K562 (cell line): Measurements from ENCODE around the gene LY6G6F. TPM values are rescaled to one million over a fixed set of nuclear protein-coding genes. Genes with fewer than 3 reads are reported as not detected.

ENCODE experiments used
- ZSCAN32 ChIP-seq: fragments of 450-650 bp; formaldehyde crosslinking; IDR thresholded peaks from 2 replicates; pipeline ENCODE4 v1.4.0; 2020; ENCODE audit warnings: mild to moderate bottlenecking, moderate library complexity
- polyA plus RNA-seq, 8 experiments: library from polyadenylated mRNA; depleted of rRNA in 4 of 8; stranded (reverse) in 5 of 8; unstranded in 3 of 8; fragments of >200 nt; fragmentation: Nextera tagmentation in 2 of 8; fragmentation: Illumina TruSeq in 1 of 8; extraction: Ambion mirVana in 2 of 8; extraction: Trizol in 1 of 8; gene quantifications; 2 replicates each; pipeline versions ENCODE4 v1.2.1 to v1.2.3, GENCODE V29; 2011 to 2014; ENCODE audit warnings: inconsistent platforms in 1 of 8, missing spikeins in 1 of 8
- total RNA-seq, 7 experiments: library from RNA; depleted of rRNA in 6 of 7; stranded (reverse); fragments of >200 nt in 6 of 7; fragmentation: Illumina TruSeq in 2 of 7; extraction: Trizol in 2 of 7; gene quantifications; 2 replicates each; pipeline versions ENCODE4 v1.2.1 to v1.2.3, GENCODE V29; 2011 to 2021; ENCODE audit warnings: low replicate concordance in 1 of 7
- TF ChIP-seq, protein P1 (sequence below), 2 experiments: fragments of 450-650 bp in 1 of 2; sonication (generic) in 1 of 2; formaldehyde crosslinking in 1 of 2; IDR thresholded peaks; 2 replicates each; pipeline versions ENCODE4 v1.7.1 to v1.9.0; 2016 to 2022; ENCODE audit warnings: inconsistent platforms in 1 of 2, mild to moderate bottlenecking in 1 of 2, missing genetic modification reagents in 1 of 2

LY6G6F gene
- total and polyA plus RNA-seq, 9 of the 15 experiments (the other 6 are each of a cell fraction or from before 2014, with no cell fraction given), result 0.14 to 0.50 (median 0.28) TPM; not detected in 2

DNA sequence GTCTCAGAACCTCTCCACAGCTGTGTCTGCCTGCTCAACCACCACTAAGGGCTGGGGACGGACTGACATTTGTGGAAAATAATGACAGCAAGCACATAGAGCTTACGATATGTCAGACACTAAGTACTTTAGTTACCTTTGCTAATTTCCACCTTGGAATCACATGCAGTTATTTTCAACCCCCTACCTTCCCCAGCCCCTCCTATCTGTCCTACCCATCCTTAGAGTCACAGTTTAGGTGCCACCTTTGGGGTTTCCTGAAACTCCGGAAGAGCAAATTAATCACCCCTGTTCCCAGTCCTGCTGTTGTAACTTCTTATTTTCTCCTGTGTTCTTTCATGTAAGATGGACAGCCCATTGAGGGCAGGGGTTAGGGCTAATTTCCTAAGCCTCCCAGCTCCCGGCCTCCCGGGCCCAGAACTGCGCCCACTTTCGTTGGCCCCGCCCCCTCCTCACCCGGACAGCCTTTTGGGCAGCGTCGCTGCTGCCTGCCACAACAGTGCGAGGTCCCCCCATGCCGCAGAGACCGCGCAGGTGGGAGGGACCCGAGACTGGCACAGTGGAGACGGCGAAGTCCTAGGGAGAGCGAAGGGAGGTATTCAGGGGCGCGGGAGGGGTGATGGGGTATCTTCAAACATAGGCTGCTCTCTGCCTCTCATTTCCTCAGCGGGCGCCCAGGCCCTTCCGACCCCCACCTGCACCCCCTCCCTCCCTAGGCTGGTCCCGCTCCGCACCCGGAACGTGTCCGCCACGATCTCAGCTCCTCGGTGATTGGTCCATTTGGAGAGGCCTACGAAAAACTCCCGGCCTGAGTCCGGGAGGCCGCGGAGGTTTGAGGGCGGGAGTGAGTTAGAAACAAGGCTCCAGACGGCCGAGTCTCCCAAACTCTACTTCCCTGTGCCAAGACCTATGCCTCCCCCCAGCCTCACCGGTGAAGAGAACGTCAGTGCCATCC is 21.3 kb downstream of the LY6G6F start (continued):
- TF ChIP-seq, protein P1, sequence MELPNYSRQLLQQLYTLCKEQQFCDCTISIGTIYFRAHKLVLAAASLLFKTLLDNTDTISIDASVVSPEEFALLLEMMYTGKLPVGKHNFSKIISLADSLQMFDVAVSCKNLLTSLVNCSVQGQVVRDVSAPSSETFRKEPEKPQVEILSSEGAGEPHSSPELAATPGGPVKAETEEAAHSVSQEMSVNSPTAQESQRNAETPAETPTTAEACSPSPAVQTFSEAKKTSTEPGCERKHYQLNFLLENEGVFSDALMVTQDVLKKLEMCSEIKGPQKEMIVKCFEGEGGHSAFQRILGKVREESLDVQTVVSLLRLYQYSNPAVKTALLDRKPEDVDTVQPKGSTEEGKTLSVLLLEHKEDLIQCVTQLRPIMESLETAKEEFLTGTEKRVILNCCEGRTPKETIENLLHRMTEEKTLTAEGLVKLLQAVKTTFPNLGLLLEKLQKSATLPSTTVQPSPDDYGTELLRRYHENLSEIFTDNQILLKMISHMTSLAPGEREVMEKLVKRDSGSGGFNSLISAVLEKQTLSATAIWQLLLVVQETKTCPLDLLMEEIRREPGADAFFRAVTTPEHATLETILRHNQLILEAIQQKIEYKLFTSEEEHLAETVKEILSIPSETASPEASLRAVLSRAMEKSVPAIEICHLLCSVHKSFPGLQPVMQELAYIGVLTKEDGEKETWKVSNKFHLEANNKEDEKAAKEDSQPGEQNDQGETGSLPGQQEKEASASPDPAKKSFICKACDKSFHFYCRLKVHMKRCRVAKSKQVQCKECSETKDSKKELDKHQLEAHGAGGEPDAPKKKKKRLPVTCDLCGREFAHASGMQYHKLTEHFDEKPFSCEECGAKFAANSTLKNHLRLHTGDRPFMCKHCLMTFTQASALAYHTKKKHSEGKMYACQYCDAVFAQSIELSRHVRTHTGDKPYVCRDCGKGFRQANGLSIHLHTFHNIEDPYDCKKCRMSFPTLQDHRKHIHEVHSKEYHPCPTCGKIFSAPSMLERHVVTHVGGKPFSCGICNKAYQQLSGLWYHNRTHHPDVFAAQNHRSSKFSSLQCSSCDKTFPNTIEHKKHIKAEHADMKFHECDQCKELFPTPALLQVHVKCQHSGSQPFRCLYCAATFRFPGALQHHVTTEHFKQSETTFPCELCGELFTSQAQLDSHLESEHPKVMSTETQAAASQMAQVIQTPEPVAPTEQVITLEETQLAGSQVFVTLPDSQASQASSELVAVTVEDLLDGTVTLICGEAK (IDR thresholded peaks at IDR 0.05), result no peak
- TF ChIP-seq, protein P1 (CRISPR knock-in tag; IDR thresholded peaks at IDR 0.05), result no peak
- TF ChIP-seq ZSCAN32, result no peak
